Subcutaneous adipose tissue (tissue), 4 donors: ENCODE measurements around the gene GSS. TPM values are rescaled to one million over a fixed set of nuclear protein-coding genes. Genes with fewer than 3 reads are reported as not detected.

Experiments used
- CTCF ChIP-seq: fragments of 450-650 bp; IDR thresholded peaks from one replicate; pipeline ENCODE4 v1.5.1; 2016; ENCODE audit warnings: low read depth, mild to moderate bottlenecking, control low read depth, antibody characterized with exemption, moderate library complexity
- total RNA-seq, 4 donors: library from RNA; depleted of rRNA; stranded (reverse); fragments of >200 nt; gene quantifications; one replicate each; pipeline ENCODE4 v1.1.0, GENCODE V29; 2016

Gene GSS
- total RNA-seq, result 10 to 100 TPM; 25.4 to 42.4 (median 30.0) TPM

GRCh38 chr20:34955231-34956040, at the start of gene GSS, which contains the start of gene MYH7B:
TSS of gene GSS (minus strand) at chr20:34955806. CDS start at chr20:34951852, 3,954 bp downstream.
TSS of gene MYH7B (plus strand) at chr20:34955868. CDS start at chr20:34978006, 22,138 bp downstream.
- TF ChIP-seq CTCF, result no peak

- TF ChIP-seq CTCF, result no peak
These were observed 49.3 kb upstream of the GSS start for GRCh38 chr20:35004749-35005462.

DNA sequence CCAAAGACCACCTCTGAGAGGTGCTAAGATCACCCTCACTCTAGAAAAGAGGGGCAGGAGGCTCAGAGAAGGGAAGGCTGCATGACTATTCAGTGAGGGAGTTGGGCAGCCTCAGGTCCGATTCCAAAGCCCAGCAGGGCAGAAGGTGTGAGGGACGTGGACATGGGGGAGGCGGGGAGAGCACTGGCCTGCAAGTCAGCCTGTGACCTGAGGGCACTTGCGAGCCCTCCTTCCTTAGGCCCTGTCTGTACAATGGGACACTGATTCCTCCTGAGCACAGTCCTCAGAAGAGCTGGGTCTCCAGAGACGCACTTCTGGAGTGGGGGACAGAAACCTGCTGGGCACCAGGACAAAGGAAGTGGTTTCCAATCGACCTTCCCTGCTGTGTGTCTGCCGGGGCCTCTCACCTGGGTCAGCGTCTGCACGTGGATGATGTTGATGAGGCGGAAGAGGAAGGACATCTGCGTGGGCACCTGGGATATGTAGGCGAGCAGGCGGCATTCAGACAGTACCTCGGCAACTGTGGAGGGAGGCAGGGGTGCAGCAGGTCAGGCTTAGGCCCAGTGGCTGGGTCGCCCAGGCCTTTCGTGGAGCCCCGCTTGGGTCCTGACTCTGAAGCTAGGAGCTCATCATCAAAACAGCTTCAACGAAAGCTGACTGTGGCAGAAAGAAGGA, 48.6 kb upstream of the GSS start:
- no peak for TF ChIP-seq CTCF

- TF ChIP-seq CTCF, result no peak
These were observed 47.8 kb upstream of the GSS start for GRCh38 chr20:35003211-35004031.

GRCh38 chr20:35002426-35003210, 47.0 kb upstream of the GSS start:
- TF ChIP-seq CTCF, result no peak

DNA sequence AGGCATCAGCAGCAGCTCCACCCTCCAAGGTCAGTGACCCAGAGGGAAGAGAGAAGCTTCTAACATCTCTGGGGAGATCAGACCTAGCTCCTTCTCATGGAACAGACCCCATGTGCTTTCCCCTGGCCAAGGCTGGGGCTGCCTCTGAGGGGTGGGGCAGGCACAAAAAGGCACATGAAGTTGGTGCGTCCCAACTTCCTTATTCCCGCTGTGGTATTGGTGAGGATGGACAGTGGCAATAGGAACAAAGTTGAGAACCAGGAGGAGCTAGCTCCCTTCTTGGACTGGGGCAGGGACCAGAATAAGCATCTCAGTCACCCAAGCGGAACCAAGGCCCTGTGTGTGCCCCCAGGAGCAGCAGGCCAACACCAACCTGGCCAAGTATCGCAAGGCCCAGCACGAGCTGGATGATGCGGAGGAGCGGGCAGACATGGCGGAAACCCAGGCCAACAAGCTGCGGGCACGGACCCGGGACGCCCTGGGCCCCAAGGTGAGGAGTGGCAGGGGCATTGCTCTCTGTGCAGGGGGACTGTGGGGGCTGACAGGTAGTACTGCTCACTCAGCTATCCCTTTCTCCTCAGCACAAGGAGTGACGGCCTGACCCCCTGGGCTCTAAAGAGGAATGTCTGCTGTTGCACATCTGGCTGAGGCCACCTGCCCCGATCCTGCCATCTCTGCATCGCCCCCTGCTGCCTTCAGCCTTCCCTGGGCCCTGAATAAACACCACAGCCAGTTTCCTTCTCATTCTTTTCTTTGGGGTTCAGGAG, 46.2 kb upstream of the GSS start:
- TF ChIP-seq CTCF, result no peak
